ENCODE measurements around the gene ZDHHC1. TPM values are rescaled to one million over a fixed set of nuclear protein-coding genes. Genes with fewer than 3 reads are reported as not detected.

Gene ZDHHC1
- total RNA-seq, 3 donors from 2014 or later = 17.4 to 20.3 (median 19.3) TPM

- intact Hi-C loops (cut with DNase I; ENCODE audit: low total_unique reads) = no loop called here
- Histone ChIP-seq H3K27me3 (no peaks in the 10 kb centered on the region), H3K36me3 (no peaks in the 10 kb centered on the region), H3K4me1 (peaks cover 16 to 57% of the 10 kb centered on the region in 2 donors), H3K27ac (peak overlapping the region in 1 of 2 donors; percentile 56), H3K9me3 (no peaks in the 10 kb centered on the region), H3K4me3 (no peak overlapping the region)
- DNase-seq (ENCODE audit: low spot score in 2 of 2) = no peak
- TF ChIP-seq POLR2AphosphoS5 (IDR thresholded peaks at IDR 0.05) = no peak
- TF ChIP-seq, protein P1, sequence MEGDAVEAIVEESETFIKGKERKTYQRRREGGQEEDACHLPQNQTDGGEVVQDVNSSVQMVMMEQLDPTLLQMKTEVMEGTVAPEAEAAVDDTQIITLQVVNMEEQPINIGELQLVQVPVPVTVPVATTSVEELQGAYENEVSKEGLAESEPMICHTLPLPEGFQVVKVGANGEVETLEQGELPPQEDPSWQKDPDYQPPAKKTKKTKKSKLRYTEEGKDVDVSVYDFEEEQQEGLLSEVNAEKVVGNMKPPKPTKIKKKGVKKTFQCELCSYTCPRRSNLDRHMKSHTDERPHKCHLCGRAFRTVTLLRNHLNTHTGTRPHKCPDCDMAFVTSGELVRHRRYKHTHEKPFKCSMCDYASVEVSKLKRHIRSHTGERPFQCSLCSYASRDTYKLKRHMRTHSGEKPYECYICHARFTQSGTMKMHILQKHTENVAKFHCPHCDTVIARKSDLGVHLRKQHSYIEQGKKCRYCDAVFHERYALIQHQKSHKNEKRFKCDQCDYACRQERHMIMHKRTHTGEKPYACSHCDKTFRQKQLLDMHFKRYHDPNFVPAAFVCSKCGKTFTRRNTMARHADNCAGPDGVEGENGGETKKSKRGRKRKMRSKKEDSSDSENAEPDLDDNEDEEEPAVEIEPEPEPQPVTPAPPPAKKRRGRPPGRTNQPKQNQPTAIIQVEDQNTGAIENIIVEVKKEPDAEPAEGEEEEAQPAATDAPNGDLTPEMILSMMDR (IDR thresholded peaks at IDR 0.05) = no peak
- no peak for TF ChIP-seq POLR2A (IDR thresholded peaks at IDR 0.05)
These were observed 38.6 kb upstream of the ZDHHC1 start for GRCh38 chr16:67454852-67455251.

- peaks cover 12 to 53% of the 10 kb centered on the region in 2 donors for H3K4me1 ChIP-seq
- no peaks in the 10 kb centered on the region for H3K9me3 ChIP-seq
- intact Hi-C loops (cut with DNase I; ENCODE audit: low total_unique reads) = no loop called here
- DNase-seq (ENCODE audit: low spot score in 2 of 2) = no peak
- H3K36me3 ChIP-seq = no peaks in the 10 kb centered on the region
- H3K4me3 ChIP-seq = no peak overlapping the region
- H3K27ac ChIP-seq = peak overlapping the region in 1 of 2 donors; percentile 56
- H3K27me3 ChIP-seq = no peaks in the 10 kb centered on the region
- TF ChIP-seq POLR2A (IDR thresholded peaks at IDR 0.05) (no peak), POLR2AphosphoS5 (IDR thresholded peaks at IDR 0.05) (no peak)
- TF ChIP-seq, protein P1 (IDR thresholded peaks at IDR 0.05) = no peak
These were observed 37.8 kb upstream of the ZDHHC1 start for GRCh38 chr16:67454104-67454503.

DNA sequence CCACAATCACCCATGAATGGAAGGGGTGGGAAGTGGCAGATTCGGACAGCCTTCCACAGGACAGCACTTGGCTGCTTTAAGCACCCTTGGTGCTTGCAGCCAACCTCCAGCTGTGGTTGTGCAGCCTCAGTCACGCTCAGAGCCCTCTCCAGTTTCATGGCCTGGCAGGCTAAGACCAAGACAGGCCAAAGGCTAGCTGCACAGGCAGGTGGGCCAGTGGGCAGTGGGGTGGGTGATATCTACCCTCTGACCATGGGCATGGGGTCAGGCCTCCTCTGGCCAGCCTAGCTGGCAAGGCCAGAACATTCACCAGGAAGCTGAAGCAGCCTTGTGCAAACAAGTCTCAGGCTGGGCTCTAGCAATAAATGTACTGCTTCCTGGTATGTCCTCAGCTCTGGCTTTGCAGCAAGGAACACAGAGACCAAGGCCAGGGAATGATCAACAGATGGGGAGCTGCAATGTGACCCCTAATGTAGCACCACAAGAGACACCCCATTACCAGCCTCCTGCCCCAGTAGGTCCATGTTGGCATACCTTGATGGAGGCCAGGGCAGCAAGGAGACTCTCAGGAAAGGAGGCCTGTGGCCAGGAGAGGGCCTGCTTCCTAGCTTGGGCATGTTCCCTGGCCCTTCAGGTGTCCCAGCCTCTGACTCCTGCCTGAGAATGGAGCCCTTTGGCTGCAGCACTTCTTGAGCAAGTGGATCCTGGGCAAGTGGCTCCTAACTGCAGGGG, 35.6 kb upstream of the ZDHHC1 start:
- TF ChIP-seq POLR2AphosphoS5 (IDR thresholded peaks at IDR 0.05) = peak in 1 of 3 donors; percentile 15
- no peak for TF ChIP-seq POLR2A (IDR thresholded peaks at IDR 0.05)
- no peaks in the 10 kb centered on the region for H3K27me3 ChIP-seq
- no peaks in the 10 kb centered on the region for H3K9me3 ChIP-seq
- intact Hi-C loops (cut with DNase I; ENCODE audit: low total_unique reads) = no loop called here
- H3K36me3 ChIP-seq = no peaks in the 10 kb centered on the region
- peak overlapping the region; percentile 75 to 83 for H3K27ac ChIP-seq
- H3K4me3 ChIP-seq = no peak overlapping the region
- peaks cover 6 to 35% of the 10 kb centered on the region in 2 donors for H3K4me1 ChIP-seq
- no peak for DNase-seq (ENCODE audit: low spot score in 2 of 2)

DNA sequence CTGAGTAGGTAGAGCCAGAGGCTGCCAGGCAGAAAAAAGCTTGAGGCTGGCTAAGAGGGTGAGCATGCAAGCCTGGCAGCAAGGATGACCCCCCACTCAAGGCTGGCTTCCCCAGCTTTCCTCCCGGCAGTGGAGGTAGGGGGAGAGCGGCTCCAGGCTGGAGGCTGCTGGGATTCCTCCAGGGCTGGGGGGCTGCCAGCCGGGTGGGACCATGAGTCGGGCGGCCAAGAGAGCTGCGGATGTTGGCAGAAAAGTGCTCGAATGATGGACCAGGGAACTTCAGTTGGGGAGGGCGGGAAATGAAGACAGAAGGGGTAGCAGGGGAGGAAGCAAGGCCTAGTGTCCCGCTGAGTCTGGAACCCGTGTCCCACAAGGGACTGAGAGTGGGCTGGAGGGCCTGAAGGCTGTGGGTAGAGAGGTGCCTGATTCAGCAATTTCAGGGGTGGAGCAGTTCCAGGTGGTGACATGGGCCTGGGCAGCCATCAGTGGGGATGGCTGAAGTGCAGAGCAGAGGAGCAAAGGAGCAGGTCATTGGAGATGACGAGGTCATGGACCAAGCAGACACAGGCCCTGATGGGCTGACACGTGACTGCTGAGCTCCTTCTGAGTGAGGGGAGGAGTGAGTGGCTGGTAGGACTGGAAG, 34.9 kb upstream of the ZDHHC1 start:
- H3K36me3 ChIP-seq = no peaks in the 10 kb centered on the region
- no peaks in the 10 kb centered on the region for H3K27me3 ChIP-seq
- peaks cover 13 to 35% of the 10 kb centered on the region in 2 donors for H3K4me1 ChIP-seq
- peak overlapping the region; percentile 75 to 83 for H3K27ac ChIP-seq
- no peaks in the 10 kb centered on the region for H3K9me3 ChIP-seq
- no peak for DNase-seq (ENCODE audit: low spot score in 2 of 2)
- no peak overlapping the region for H3K4me3 ChIP-seq
- intact Hi-C loops (cut with DNase I; ENCODE audit: low total_unique reads) = no loop called here
- TF ChIP-seq POLR2AphosphoS5 (IDR thresholded peaks at IDR 0.05) (no peak), POLR2A (IDR thresholded peaks at IDR 0.05) (no peak)
- TF ChIP-seq, protein P1 (IDR thresholded peaks at IDR 0.05) = no peak

- H3K27me3 ChIP-seq = no peaks in the 10 kb centered on the region
- no peaks in the 10 kb centered on the region for H3K36me3 ChIP-seq
- TF ChIP-seq POLR2A (IDR thresholded peaks at IDR 0.05) (no peak), POLR2AphosphoS5 (IDR thresholded peaks at IDR 0.05) (no peak)
- TF ChIP-seq, protein P1 (IDR thresholded peaks at IDR 0.05) = no peak
- peak overlapping the region; percentile 67 to 75 for H3K27ac ChIP-seq
- DNase-seq (ENCODE audit: low spot score in 2 of 2) = no peak
- H3K4me1 ChIP-seq = peaks cover 21 to 48% of the 10 kb centered on the region in 2 donors
- H3K9me3 ChIP-seq = no peaks in the 10 kb centered on the region
- no peak overlapping the region for H3K4me3 ChIP-seq
- intact Hi-C loops (cut with DNase I; ENCODE audit: low total_unique reads) = no loop called here
These were observed 33.5 kb upstream of the ZDHHC1 start for GRCh38 chr16:67449739-67450138.
